Activated CD4-positive, alpha-beta memory T cell treated with anti-CD3 and anti-CD28 coated beads for 36 hours (primary cell): Measurements from ENCODE around the gene DLGAP1. TPM values are rescaled to one million over a fixed set of nuclear protein-coding genes. Genes with fewer than 3 reads are reported as not detected.
A peak's percentile ranks its signal among the peaks of the same experiment; 100 is the strongest.
"Not testable (repeated sequence)": the region's sequence is repeated elsewhere in the genome, so short reads cannot be mapped to it uniquely, and the experiment has no call there.

Source experiments
- CTCF ChIA-PET: fragments of 350-600 bp; sonication (Branson Sonifier 250); formaldehyde crosslinking; loops from one replicate; lab custom pipeline; 2021; ENCODE audit warnings: antibody characterized with exemption, inconsistent platforms; lab: Charles Lee
- POLR2A ChIA-PET: fragments of 350-600 bp; sonication (Branson Sonifier 250); formaldehyde crosslinking; loops from one replicate; lab custom pipeline; 2021; ENCODE audit warnings: antibody characterized with exemption; lab: Charles Lee
- DNase-seq: peaks from one replicate; pipeline ENCODE4 v3.0.0-alpha.2; 2020
- H3K27ac Mint-ChIP-seq: one replicate; pipeline ENCODE4 v1.8.0; 2021; ENCODE audit warnings: mixed read lengths
- H3K27me3 Mint-ChIP-seq: one replicate; pipeline ENCODE4 v1.8.0; 2021; ENCODE audit warnings: mixed read lengths
- H3K36me3 Mint-ChIP-seq: one replicate; pipeline ENCODE4 v1.8.0; 2021; ENCODE audit warnings: mixed read lengths
- H3K4me1 Mint-ChIP-seq: one replicate; pipeline ENCODE4 v1.8.0; 2021; ENCODE audit warnings: low read depth, mixed read lengths
- H3K4me3 Mint-ChIP-seq: one replicate; pipeline ENCODE4 v1.8.0; 2021; ENCODE audit warnings: mild to moderate bottlenecking, mixed read lengths
- H3K9me3 Mint-ChIP-seq: one replicate; pipeline ENCODE4 v1.8.0; 2021; ENCODE audit warnings: mixed read lengths
- intact Hi-C: fragments of 100-400 bp; cut with micrococcal nuclease; formaldehyde crosslinking; loops from one replicate; pipeline ENCODE4 v1.15.1; 2023
- total RNA-seq, 2 experiments: library from RNA; stranded (reverse); gene quantifications; one replicate each; pipeline ENCODE4 v1.2.3, GENCODE V29; 2021

The DLGAP1 gene
- total RNA-seq, 2 experiments from 2014 or later = 0.45 to 1.0 TPM

- Mint-ChIP-seq H3K36me3 (peaks cover 18% of the 10 kb centered on the region), H3K4me1 (peaks cover 29% of the 10 kb centered on the region)
- H3K27ac Mint-ChIP-seq, H3K4me3 Mint-ChIP-seq, intact Hi-C loops, H3K27me3 Mint-ChIP-seq, CTCF ChIA-PET, H3K9me3 Mint-ChIP-seq, DNase-seq: not testable (repeated sequence)
- POLR2A ChIA-PET = interaction anchor here (0.6 to 2.6 kb wide), 2 partner anchors 25 to 143 kb away, joined by 3 to 6 read pairs; no protein-coding TSS in a partner anchor
Observed at GRCh38 chr18:3601106-3601755, 853.9 kb downstream of the DLGAP1 start.

GRCh38 chr18:3599861-3600260 is 855.2 kb downstream of the DLGAP1 start:
- intact Hi-C loops = loop anchor here (5.0 to 10.0 kb wide), 2 partner anchors 538 to 945 kb away; partner anchors contain the start of gene SMCHD1
- Mint-ChIP-seq H3K4me1 (peaks cover 40% of the 10 kb centered on the region), H3K9me3 (no peaks in the 10 kb centered on the region), H3K4me3 (no peak overlapping the region), H3K27me3 (no peaks in the 10 kb centered on the region), H3K27ac (no peak overlapping the region), H3K36me3 (peaks cover 18% of the 10 kb centered on the region)
- no peak for DNase-seq
- POLR2A ChIA-PET = no interaction called here
- CTCF ChIA-PET = no interaction called here

GRCh38 chr18:3599195-3599594 is 855.9 kb downstream of the DLGAP1 start:
- no peaks in the 10 kb centered on the region for H3K27me3 Mint-ChIP-seq
- no peak for DNase-seq
- H3K27ac Mint-ChIP-seq = peak overlapping the region; percentile 54
- H3K9me3 Mint-ChIP-seq = no peaks in the 10 kb centered on the region
- intact Hi-C loops = loop anchor here (5.0 to 10.0 kb wide), 2 partner anchors 537 to 944 kb away; partner anchors contain the start of gene SMCHD1
- H3K4me3 Mint-ChIP-seq = no peak overlapping the region
- CTCF ChIA-PET = no interaction called here
- H3K4me1 Mint-ChIP-seq = peaks cover 40% of the 10 kb centered on the region
- POLR2A ChIA-PET = no interaction called here
- peaks cover 18% of the 10 kb centered on the region for H3K36me3 Mint-ChIP-seq

GRCh38 chr18:3598581-3598980 is 856.5 kb downstream of the DLGAP1 start:
- intact Hi-C loops = loop anchor here (5.0 to 10.0 kb wide), 2 partner anchors 536 to 944 kb away; partner anchors contain the start of gene SMCHD1

GRCh38 chr18:3597409-3598357 is 857.4 kb downstream of the DLGAP1 start:
- Mint-ChIP-seq H3K27ac (peak overlapping the region; percentile 100), H3K9me3 (no peaks in the 10 kb centered on the region), H3K4me3 (peak overlapping the region; percentile 93), H3K27me3 (no peaks in the 10 kb centered on the region), H3K36me3 (peaks cover 18% of the 10 kb centered on the region), H3K4me1 (peaks cover 51% of the 10 kb centered on the region)
- ChIA-PET CTCF (interaction anchor here (1.0 to 6.7 kb wide), 7 partner anchors 8 to 300 kb away, joined by 3 to 112 read pairs (median 5); no protein-coding TSS in a partner anchor), POLR2A (interaction anchor here (0.6 to 6.6 kb wide), 5 partner anchors 56 to 395 kb away, joined by 3 to 90 read pairs (median 7); partner anchors contain the start of gene TGIF1)
- intact Hi-C loops = loop anchor here (5.0 to 10.0 kb wide), 2 partner anchors 535 to 943 kb away; partner anchors contain the start of gene SMCHD1
- no peak for DNase-seq

More at GRCh38 chr18:3598581-3598980, 856.5 kb downstream of the DLGAP1 start:
- H3K4me3 Mint-ChIP-seq = no peak overlapping the region
- no peaks in the 10 kb centered on the region for H3K27me3 Mint-ChIP-seq
- CTCF ChIA-PET = interaction anchor here (6.7 kb wide), 1 partner anchor 143 kb away, joined by 112 read pairs; no protein-coding TSS in a partner anchor
- peaks cover 42% of the 10 kb centered on the region for H3K4me1 Mint-ChIP-seq
- POLR2A ChIA-PET = interaction anchor here (0.6 to 6.6 kb wide), 3 partner anchors 55 to 394 kb away, joined by 3 to 90 read pairs (median 4); no protein-coding TSS in a partner anchor
- no peaks in the 10 kb centered on the region for H3K9me3 Mint-ChIP-seq
- no peak for DNase-seq
- H3K27ac Mint-ChIP-seq = peak overlapping the region; percentile 100
- H3K36me3 Mint-ChIP-seq = peaks cover 18% of the 10 kb centered on the region

- Mint-ChIP-seq H3K36me3 (peaks cover 16% of the 10 kb centered on the region), H3K27ac (peak overlapping the region; percentile 100), H3K4me3 (peak overlapping the region; percentile 93), H3K4me1 (peaks cover 55% of the 10 kb centered on the region), H3K9me3 (no peaks in the 10 kb centered on the region), H3K27me3 (no peaks in the 10 kb centered on the region)
- ChIA-PET CTCF (interaction anchor here (0.6 to 6.7 kb wide), 15 partner anchors 6 to 315 kb away, joined by 3 to 112 read pairs (median 5); no protein-coding TSS in a partner anchor), POLR2A (interaction anchor here (0.7 to 6.6 kb wide), 7 partner anchors 55 to 632 kb away, joined by 7 to 90 read pairs (median 8); partner anchors contain the start of gene TGIF1)
- intact Hi-C loops = loop anchor here (1.0 to 10.0 kb wide), 3 partner anchors 46 to 942 kb away; partner anchors contain the start of gene SMCHD1
- peak; percentile 78 for DNase-seq
Observed at GRCh38 chr18:3596637-3597384, 858.3 kb downstream of the DLGAP1 start.

- POLR2A ChIA-PET = interaction anchor here (0.6 to 6.6 kb wide), 11 partner anchors 9 to 631 kb away, joined by 3 to 90 read pairs (median 7); partner anchors contain the start of gene TGIF1
- Mint-ChIP-seq H3K4me1 (peaks cover 56% of the 10 kb centered on the region), H3K4me3 (peak overlapping the region; percentile 93), H3K27me3 (no peaks in the 10 kb centered on the region), H3K27ac (peak overlapping the region; percentile 100), H3K9me3 (no peaks in the 10 kb centered on the region), H3K36me3 (peaks cover 16% of the 10 kb centered on the region)
- intact Hi-C loops = loop anchor here (1.0 to 10.0 kb wide), 3 partner anchors 47 to 941 kb away; partner anchors contain the start of gene SMCHD1
- CTCF ChIA-PET = interaction anchor here (0.6 to 6.7 kb wide), 14 partner anchors 7 to 314 kb away, joined by 3 to 112 read pairs (median 6); no protein-coding TSS in a partner anchor
- no peak for DNase-seq
Observed at GRCh38 chr18:3596324-3596636, 858.8 kb downstream of the DLGAP1 start.

GRCh38 chr18:3595369-3596273 is 859.5 kb downstream of the DLGAP1 start:
- ChIA-PET POLR2A (interaction anchor here (0.6 to 6.6 kb wide), 18 partner anchors 8 to 631 kb away, joined by 3 to 90 read pairs (median 6); partner anchors contain the start of gene TGIF1), CTCF (interaction anchor here (0.6 to 6.7 kb wide), 24 partner anchors 8 to 623 kb away, joined by 3 to 112 read pairs (median 6); no protein-coding TSS in a partner anchor)
- Mint-ChIP-seq H3K27me3 (no peaks in the 10 kb centered on the region), H3K4me1 (peaks cover 55% of the 10 kb centered on the region), H3K36me3 (peaks cover 16% of the 10 kb centered on the region), H3K9me3 (no peaks in the 10 kb centered on the region), H3K4me3 (peak overlapping the region; percentile 93), H3K27ac (peak overlapping the region; percentile 100)
- intact Hi-C loops = loop anchor here (1.0 to 10.0 kb wide), 14 partner anchors 8 to 941 kb away; partner anchors contain the start of genes MYL12A and SMCHD1
- DNase-seq = peak; percentile 66

GRCh38 chr18:3594760-3595368 is 860.2 kb downstream of the DLGAP1 start:
- intact Hi-C loops = loop anchor here (1.0 to 10.0 kb wide), 19 partner anchors 8 to 940 kb away; partner anchors contain the start of genes MYL12A and SMCHD1
- peak; percentile 57 for DNase-seq
- Mint-ChIP-seq H3K9me3 (no peaks in the 10 kb centered on the region), H3K36me3 (peaks cover 16% of the 10 kb centered on the region), H3K27ac (peak overlapping the region; percentile 100), H3K4me1 (peaks cover 55% of the 10 kb centered on the region), H3K27me3 (no peaks in the 10 kb centered on the region), H3K4me3 (peak overlapping the region; percentile 93)
- POLR2A ChIA-PET = interaction anchor here (1.1 to 6.6 kb wide), 12 partner anchors 9 to 298 kb away, joined by 4 to 90 read pairs (median 5); partner anchors contain the start of gene TGIF1
- CTCF ChIA-PET = interaction anchor here (0.7 to 6.7 kb wide), 29 partner anchors 8 to 627 kb away, joined by 3 to 112 read pairs (median 6); no protein-coding TSS in a partner anchor
